A204.1 (cell line): ENCODE results near the gene CTSH.

Experiments
- FAIRE-seq: peaks from 2 replicates; lab custom pipeline; 2012; peaks lifted over from hg19 to GRCh38; lab: Jason Lieb, UNC

Gene CTSH

DNA sequence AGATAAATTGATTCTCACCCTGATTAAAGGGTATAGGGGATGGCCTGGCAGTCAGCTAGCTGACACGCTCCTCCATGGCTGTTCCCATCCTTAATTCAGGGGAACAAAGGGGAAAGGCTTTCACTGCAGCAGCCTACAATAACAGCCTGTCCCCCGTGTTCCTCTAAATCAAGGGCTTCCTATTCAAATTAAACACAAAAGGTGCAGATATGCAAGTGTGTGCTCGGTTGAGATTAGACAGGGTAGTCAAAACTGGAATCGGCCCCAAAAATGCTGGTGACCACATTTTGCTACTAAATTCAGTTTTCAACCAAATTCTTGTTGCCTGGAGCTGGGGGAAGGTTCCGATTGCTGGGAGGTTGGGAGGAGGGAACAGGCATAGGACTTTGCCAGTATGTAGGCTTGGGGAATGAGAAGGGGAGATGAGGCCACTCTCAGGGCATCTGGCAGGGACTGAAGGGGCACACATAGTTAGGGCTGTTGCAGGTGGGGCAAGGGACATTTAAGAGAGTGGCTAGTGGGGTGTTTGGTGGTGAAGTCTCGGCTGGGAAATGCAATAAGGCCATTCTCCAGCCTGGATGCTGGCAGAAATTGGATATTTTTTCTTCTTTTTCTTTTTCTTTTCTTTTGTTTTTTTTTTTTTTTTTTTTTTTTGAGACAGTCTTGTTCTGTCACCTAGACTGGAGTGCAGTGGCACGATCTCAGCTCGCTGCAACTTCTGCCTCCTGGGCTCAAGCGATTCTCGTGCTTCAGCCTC, 32.9 kb upstream of the CTSH start:
- no peak for FAIRE-seq

DNA sequence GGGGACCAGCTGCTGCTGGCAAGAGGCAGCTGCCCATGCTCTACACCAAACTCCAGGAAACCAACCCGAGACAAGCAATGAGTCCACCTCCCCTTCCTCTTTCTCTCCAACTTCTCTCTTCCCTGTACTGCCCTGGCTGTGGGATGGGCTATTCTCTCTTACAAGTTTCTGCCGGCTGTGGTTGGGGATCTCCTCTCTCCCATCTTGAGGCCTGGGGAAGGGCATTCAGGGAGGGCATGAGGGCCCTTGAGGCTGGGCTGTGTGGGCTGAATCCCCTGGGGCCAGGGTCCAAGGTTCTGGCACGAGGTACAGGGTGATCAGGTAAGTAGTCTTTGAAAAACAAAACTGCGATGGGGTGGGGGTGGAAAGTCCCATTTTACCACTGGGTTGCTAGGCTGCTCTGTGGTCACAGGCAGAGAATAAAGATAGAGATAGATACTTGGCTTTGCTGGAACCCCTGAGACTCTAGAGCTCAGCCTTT, 32.3 kb upstream of the CTSH start:
- no peak for FAIRE-seq

DNA sequence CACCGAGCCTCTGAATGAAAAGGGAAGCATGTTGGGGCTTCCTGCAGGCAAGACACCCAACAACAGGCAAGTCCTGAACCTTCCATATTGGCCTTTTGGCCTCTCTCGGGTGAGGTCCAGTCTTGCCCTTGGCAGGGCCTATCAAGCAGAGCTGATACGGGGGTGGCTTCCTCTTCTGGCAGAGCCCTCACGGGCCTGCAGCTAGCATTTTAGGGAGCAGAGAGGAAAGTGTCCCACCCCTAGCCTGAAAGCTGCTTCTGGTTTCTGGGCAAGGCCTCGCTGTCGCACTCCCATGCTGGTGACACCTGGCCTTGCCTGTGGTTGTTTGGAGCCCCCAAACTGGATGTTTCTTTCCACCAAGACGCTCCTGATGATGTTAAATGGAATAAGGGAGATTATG, 31.8 kb upstream of the CTSH start:
- no peak for FAIRE-seq

DNA sequence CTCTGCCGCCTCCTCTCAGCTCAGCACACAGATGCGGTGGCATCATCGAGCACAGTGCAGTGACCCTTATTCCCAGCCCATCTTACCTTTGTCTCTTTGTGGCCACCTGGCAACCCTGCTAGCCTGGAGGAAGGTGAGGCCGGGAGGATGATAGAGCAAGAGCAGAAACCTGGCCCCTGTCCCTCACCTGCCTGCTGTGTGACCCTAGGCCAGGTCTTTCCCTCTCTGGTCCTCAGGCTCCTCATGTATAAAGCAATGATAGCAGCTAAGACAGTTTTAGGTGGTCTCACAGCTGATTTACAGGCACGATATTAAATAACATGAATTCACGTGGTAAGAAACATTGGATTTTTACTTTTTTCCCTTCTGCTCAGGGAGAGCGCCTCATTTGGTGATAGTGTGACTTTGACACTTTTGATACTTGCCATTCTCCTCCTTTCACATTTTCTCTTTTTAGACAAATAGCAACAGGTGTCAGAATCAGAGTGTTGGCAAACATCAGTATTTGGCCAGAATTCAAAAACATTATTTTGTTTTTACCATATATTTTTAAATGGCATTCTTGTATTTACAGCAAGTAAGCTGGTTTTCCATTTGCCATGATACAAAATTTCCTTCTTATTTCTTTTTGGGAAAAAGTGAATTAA, 29.5 kb upstream of the CTSH start:
- no peak for FAIRE-seq

DNA sequence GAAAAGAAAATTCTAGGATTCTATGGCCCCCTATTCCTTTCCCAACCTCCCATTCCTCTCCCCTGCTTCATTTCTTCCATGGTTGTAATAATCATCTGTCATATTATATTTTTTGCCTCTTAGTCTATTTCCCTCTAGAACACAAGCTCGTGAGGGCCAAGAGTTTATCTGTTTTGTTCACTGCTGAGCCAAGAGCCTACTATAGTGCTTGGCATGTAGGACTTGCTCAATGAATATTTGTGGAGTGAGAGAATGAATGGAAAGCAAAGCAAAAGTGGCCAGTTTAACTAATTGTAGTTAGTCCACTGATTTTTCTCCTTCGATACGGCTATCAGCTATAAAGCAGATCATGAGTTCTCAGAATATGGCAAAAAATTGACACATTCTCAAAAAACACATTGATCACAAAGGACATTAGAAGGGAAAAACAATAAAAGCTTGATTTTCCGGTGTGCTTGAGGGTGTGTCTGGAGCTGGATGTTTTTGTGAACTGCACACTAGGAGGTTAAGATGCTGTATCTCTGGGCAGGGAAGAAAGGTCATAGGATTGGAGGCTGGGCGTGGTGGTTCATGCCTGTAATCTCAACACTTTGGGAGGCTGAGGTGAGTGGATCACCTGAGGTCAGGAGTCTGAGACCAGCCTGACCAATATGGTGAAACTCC, 25.0 kb upstream of the CTSH start:
- FAIRE-seq: no peak

DNA sequence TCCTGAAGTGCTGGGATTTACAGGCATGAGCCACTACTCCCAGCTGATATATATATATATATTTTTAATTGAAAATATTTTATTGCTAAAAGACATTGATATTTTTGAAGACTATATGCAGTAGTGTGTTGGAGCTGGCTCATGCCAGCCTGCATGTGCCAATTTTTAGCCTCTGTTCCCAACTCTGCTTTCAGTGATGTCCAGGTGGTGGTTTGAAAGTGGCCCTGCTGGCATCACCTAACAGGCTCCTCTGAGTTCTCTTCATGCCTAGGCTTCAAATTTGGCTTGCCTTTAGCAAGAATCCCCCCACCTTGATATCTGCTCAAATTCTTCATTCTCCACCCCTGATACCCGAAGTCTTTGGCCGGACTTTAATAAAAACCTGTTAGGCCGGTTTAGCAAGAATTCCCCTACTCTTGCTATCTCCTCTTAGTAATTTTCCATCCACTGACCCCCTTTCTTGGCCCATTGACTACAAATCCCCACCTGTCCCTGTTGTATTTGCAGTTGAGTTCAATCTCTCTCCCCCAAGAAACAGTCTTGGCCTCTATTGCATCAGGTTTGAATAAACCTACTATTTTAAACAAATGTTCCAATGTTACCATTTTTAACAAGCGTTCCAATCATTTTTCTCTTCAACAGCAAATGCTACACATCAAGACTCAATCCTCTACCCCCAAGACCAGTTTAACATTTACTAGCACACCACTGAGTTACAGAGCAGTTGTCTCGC, 23.9 kb upstream of the CTSH start:
- no peak for FAIRE-seq

DNA sequence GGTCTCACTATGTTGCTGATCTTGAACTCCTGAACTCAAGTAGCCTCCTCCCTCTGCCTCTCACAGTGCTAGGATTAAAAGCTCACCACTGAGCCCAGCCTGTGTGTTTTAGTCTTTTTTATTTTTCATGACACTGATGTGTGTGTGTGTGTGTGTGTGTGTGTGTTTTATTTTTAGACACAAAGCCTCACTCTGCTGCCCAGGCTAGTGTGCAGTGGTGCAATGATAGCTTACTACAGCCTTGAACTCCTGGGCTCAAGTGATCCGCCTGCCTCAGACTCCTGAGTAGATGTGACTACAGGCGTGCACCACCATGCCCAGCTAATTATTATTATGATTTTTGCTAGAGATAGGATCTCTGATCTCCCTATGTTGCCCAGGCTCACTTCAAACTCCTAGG, 23.3 kb upstream of the CTSH start:
- FAIRE-seq: no peak

DNA sequence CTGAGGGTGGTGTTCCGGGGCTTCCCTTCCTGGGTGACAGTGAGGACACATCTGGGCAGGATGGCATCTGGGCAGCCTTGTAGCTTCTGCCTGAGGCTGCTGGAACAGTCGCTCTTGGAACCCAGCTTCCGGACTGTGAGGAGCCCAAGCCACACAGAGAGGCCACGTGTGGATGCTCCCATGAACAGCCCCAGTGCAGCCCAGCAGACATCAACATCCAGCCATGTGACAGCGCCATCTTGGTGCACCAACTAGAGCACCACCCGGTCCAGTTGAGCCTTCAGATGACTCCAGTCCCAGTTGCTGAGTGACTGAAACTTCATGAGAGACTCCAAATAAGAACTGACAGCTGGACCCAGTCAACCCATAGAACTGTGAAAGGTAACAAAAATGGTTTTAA, 15.5 kb upstream of the CTSH start:
- FAIRE-seq: no peak

DNA sequence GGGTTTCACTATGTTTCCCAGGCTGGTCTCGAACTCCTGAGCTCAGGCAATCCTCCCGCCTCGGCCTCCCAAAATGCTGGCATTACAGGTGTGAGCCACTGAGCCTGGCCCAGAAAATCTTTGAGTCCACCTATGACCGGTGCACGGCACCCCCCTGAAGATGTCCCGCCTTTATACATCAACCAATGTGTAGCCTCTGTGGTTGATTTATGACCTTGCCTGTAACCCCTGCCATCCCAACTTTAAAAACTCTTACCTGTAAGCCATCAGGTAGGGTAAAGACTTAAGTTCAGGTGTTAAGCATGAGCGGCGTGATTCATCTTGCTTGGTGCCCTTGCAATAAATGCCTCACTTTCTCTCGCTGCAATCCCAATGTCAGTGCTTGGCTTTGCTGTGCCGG, 14.5 kb upstream of the CTSH start:
- FAIRE-seq: no peak

DNA sequence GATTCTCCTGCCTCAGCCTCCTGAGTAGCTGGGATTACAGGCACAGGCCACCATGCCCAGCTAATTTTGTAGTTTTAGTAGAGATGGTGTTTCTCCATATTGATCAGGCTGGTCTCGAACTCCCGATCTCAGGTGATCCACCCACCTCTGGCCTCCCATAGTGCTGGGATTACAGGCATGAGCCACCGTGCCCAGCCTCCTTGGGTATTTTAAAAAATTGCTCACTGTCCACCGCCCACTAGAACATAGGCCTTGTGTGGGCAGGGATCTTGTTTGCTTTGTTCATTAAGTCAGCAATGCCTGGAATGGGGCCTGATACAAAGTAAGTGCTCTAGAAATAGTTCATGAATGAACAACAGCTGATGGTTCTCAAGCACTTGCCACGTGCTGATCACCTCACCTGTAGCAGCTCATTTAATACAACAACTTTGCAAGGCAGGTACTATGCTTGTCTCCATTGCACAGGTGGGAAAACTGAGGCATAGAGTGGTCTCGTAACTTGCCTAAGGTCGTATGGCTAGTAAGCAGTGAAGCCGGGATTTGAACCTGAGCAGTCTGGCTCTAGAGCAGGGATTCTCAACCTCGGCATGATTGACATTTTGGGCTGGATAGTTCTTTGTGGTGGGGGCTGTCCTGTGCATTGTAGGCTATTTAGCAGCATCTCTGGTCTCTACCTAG, 12.7 kb upstream of the CTSH start:
- no peak for FAIRE-seq

DNA sequence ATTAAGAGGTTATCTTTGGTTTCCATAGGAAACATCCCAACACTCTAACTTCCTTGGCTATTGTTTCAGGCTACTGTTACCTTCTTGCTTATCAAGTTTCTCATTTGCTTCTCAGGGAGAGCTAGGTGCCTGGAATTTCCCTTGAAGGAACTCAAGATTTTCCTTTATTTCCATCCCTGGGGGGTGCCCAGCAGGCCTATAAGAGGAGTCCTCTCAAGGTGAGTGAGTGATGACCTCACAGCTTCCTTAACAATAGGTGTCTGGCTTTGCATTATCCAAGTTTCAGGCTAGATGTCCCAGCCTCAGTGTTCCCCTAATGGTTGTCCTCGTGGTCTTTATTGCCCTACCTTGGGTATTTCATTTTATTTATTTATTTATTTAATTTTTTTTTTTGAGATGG, 12.1 kb upstream of the CTSH start:
- no peak for FAIRE-seq

DNA sequence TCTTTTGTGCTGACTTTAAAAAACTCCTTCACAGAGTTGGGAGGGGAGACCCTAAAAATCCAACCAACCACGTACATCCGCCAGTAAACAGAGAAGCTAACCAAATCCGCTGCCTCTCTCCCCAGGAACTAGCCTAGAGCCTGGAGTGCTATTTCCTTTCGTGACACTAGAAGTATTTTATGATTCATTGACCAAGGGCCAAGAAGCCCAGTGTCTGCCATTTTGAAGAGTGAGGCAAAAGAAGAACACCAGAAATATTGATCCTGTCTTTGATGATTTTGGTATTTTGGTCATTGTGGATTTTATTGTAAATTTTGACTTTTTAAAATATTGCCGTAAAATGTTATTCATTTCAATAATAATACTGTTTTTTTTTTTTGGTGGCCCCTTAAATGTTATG, 10.5 kb upstream of the CTSH start:
- FAIRE-seq: no peak

DNA sequence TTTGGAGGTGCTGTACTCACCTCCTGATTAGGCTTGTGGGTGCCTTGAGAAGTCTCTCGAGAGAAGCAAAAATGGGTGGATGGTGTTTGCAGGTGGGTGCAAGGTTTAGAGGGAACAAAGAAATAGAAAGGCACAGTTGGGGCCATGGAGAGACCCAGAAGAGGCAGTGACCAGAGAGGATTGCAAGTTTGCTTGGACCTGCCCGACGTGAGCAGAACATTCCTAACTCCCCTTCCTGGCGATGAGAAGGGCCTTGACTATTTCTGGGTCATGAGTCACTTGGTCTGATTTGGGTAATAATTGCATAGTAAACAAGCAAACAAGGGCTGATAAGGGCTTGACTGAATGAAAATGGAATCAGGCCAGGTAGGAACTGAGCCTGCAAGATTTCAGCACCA, 7.0 kb upstream of the CTSH start:
- FAIRE-seq: no peak

DNA sequence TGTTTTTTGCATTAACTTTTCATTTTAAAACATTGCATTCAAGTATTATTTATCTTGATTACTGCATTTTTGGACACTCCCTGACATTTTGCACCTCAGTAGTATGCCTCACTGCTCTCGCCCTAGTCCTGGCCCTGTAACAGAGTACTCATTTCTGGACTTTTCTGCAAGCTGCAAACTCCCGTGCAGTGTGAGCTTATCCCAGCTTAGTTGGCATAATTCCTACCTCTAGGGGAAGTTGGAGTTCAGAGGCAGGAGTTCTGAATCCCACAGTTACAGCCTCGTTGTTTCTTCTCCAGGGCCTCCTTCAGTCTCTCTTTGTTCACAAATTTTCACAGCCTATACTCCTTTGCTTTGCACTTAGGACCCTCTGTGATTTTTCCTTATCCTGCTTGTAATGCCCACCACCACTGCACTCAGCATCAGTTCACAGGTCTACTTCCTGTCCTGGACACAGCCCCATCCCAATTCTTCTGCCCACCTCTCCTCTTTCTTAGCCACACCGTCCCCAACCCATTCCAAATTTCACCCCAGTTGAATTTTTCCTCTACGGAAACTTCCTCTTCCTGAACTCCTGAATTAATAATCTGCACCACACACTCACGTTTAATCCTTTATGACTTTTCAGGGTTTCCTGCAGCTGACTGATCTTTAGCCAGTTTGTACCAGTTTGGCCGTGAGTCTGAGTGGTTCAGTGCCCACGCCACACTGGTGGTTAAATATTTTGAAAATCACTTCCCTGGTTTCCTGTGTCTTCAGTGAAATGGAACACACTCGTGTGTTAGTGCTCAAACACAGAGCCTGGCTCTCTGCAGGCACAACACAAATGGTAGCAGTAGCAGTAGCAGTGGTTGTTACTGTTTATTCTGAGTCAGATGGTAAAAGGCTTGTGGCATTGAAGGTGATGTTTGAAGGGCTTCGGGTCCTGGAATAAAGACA, 6.3 kb upstream of the CTSH start:
- no peak for FAIRE-seq

DNA sequence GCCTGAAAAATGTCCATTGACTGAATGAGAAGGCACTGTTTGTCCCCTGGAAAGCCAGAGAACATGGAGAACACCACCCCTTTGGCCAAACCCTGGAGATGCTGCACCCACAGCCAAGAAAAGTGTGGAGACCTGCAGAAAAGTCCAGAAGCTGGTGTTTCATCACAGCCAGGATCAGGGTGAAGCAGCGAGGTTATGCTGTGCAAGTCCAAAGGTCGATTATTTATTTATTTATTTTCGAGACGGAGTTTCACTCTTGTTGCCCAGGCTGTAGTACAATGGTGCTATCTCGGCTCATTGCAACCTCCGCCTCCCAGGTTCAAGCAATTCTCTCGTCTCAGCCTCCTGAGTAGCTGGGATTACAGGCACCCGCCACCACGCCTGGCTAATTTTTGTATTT, 5.5 kb upstream of the CTSH start:
- FAIRE-seq: no peak

DNA sequence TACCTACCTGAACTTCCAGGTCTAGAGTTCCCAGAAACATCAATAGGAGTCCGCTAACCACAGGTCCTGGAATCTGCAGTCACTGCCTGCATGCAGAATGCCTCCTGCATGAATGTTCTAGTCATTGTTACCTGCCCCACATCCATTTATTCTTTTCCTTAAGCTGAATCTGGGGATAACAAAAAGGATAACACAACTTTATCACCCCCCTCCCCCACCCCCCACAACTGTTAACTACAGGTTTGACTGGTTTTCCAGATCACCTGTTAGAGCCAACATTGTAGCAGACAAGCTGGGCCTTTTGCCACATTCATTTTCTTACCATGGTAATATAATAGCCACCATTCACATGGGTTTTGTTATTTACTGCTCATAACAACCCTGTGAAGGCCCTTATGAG, 4.6 kb upstream of the CTSH start:
- FAIRE-seq: no peak

DNA sequence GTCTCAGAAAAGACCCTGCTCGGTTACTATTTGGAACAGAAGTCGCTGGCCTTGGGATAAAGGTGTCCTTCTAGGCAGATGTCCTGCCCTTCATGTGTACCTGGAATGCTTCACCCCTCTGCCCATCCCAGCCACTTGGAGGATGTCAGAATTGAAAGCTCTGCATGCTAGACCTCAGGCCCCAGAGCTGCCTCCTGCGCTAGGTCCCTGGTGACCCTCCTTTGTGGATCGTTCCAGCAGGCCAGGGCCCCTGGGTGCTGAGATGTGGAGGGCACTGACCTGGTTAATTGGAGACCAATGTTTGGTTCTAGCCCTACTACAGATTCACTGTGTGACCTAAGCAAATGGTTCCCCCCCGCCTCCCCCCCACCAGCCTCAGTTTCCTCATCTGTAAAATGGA, 2.7 kb upstream of the CTSH start:
- no peak for FAIRE-seq

DNA sequence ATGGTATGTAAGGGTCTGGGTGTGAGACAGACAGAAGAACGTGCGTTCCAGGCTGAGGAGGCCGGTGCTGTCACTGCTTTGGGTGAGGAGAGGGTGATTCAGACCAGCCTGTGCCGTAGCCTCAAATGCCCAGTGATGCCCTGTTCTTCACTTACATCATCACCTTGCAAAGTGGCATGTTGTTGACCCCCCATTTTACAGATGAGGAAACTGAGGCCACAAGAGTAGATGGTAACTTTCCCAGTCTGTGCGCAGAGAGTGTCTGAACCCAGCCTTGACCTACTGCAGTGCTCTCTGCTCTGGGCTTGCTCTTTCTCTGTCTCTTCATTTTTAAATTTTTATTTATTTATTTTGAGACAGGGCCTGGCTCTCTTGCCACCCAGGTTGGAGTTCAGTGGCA, 1.6 kb upstream of the CTSH start:
- FAIRE-seq: no peak

DNA sequence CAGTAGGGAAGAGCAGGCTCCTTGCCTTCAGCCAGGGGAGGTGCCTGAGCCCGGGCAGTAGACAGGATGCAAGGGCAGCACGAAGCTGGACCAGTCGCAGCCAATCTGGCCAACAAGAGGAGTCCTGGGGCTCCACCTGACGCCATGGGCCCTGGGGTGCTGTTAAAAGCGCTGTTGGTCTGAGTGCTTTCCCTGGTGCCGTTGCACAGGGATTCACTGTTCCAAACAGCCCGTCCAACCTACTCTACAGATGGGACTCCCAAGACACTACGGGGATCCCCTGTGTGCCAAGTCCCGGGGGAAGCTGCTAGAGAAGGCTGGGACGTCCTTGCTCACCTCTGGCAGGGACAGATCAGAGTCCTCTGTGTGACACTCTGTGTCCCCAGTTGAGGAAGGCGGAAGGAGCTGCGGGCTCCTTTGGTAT, 632 bp downstream of the CTSH start:
- FAIRE-seq: no peak

DNA sequence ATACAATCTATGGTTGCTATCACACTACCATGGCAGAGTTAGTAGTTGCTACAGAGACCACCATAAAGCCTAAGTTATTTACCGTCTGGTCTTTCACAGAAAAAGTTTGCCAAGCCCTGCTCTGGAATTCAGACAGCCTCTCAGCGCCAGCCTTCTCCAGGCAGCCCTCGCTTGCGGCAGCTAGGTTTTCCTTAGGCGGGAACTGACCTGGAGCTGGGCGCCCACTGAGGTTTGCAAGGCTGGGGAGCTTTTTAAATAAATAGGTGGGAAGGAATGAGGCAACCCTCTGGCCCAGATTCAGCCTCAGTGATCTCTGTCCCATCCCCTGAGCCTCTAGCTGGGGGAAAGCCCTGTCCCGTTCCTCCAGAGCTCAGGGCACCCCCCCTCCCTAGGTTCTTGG, 1.2 kb downstream of the CTSH start:
- FAIRE-seq: no peak

DNA sequence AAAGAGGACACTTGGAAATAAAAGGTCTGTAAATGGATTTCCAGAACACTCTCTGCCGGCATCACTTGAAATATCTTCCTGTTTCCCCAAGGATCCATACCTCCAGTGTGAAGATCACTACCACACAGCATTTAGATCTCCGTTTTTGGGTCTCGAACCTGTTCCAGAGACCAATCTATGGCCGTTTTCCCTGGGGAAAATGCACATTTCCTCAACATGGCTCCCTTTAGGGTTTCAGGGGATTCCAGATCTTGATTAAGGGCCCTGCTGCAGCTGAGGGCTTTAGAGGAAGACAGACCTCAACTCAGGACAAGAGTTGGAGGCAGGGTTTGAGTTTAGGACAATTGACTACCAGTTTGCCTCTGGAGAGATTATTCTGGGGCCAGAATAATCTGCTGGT, 2.1 kb downstream of the CTSH start:
- no peak for FAIRE-seq
